Activated naive CD4-positive, alpha-beta T cell treated with anti-CD3 and anti-CD28 coated beads for 36 hours (primary cell): ENCODE results near the gene PKHD1. TPM values are rescaled to one million over a fixed set of nuclear protein-coding genes. Genes with fewer than 3 reads are reported as not detected.
"Not testable (repeated sequence)": the region's sequence is repeated elsewhere in the genome, so short reads cannot be mapped to it uniquely, and the experiment has no call there.

Source experiments
- CTCF ChIA-PET: fragments of 350-600 bp; sonication (Branson Sonifier 250); formaldehyde crosslinking; loops from one replicate; lab custom pipeline; 2021; ENCODE audit warnings: antibody characterized with exemption; lab: Charles Lee
- DNase-seq: peaks from one replicate; pipeline ENCODE4 v3.0.0-alpha.2; 2020
- H3K27ac Mint-ChIP-seq: one replicate; pipeline ENCODE4 v1.8.0; 2021; ENCODE audit warnings: mild to moderate bottlenecking, mixed read lengths
- H3K27me3 Mint-ChIP-seq: one replicate; pipeline ENCODE4 v1.8.0; 2021; ENCODE audit warnings: low read depth, mixed read lengths
- H3K36me3 Mint-ChIP-seq: one replicate; pipeline ENCODE4 v1.8.0; 2021; ENCODE audit warnings: low read depth, mixed read lengths
- H3K4me1 Mint-ChIP-seq: one replicate; pipeline ENCODE4 v1.8.0; 2021; ENCODE audit warnings: low read depth, mixed read lengths
- H3K4me3 Mint-ChIP-seq: one replicate; pipeline ENCODE4 v1.8.0; 2021; ENCODE audit warnings: mild to moderate bottlenecking, moderate library complexity, mixed read lengths
- H3K9me3 Mint-ChIP-seq: one replicate; pipeline ENCODE4 v1.8.0; 2021; ENCODE audit warnings: mixed read lengths
- intact Hi-C: fragments of 100-400 bp; cut with micrococcal nuclease; formaldehyde crosslinking; loops from one replicate; pipeline ENCODE4 v1.15.1; 2023
- total RNA-seq, 2 experiments: library from RNA; stranded (reverse); gene quantifications; one replicate each; pipeline ENCODE4 v1.2.3, GENCODE V29; 2021

Gene PKHD1
- total RNA-seq, 2 experiments from 2014 or later, result not detected

DNA sequence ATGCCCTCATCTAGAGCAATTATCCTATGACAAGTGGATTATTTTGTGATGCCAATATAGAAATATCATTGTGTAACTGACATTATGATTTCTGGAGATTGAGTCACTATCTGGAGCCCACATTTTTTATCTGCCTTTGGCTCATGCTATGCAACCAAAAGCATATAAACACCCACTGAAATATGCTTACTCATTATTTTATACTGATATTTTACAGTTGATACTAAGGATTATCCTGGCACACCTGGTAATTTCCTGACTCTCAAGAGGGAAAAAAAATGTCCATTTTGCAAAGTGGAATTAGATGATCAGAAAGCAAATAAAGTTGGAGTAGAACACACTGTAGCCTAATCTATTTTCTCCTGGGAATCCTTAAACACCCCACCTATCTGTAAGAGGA lies 154.5 kb downstream of the PKHD1 start:
- intact Hi-C loops, result no loop called here
- Mint-ChIP-seq H3K36me3 (no peaks in the 10 kb centered on the region), H3K4me3 (no peak overlapping the region), H3K27ac (no peak overlapping the region), H3K27me3 (no peaks in the 10 kb centered on the region), H3K9me3 (no peaks in the 10 kb centered on the region), H3K4me1 (no peaks in the 10 kb centered on the region)
- CTCF ChIA-PET, result no interaction called here
- DNase-seq, result no peak

DNA sequence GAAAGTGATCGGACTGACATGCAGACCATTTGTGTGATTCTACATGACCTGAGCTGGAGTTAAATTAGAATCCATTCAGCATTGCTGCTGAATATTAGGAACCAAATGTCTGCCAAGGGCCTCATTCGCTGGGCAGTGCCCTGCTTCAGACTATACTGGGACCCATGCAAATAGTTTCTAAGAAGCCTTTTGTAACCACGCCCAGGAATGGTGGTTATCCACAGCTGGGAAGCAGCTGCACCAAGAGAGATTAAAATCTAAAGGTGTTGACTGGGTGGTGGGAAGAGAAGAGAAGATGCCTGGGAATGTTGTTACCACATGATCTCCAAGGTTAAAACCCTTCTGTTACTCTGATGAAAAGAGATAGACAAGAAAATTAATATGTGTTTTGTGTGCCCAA lies 156.8 kb downstream of the PKHD1 start:
- Mint-ChIP-seq H3K36me3 (no peaks in the 10 kb centered on the region), H3K4me1 (no peaks in the 10 kb centered on the region), H3K27ac (no peak overlapping the region), H3K9me3 (no peaks in the 10 kb centered on the region), H3K27me3 (no peaks in the 10 kb centered on the region), H3K4me3 (no peak overlapping the region)
- intact Hi-C loops, result no loop called here
- CTCF ChIA-PET, result interaction anchor here (1.5 kb wide), 1 partner anchor 91 kb away, joined by 5 read pairs; no protein-coding TSS in a partner anchor
- no peak for DNase-seq

DNA sequence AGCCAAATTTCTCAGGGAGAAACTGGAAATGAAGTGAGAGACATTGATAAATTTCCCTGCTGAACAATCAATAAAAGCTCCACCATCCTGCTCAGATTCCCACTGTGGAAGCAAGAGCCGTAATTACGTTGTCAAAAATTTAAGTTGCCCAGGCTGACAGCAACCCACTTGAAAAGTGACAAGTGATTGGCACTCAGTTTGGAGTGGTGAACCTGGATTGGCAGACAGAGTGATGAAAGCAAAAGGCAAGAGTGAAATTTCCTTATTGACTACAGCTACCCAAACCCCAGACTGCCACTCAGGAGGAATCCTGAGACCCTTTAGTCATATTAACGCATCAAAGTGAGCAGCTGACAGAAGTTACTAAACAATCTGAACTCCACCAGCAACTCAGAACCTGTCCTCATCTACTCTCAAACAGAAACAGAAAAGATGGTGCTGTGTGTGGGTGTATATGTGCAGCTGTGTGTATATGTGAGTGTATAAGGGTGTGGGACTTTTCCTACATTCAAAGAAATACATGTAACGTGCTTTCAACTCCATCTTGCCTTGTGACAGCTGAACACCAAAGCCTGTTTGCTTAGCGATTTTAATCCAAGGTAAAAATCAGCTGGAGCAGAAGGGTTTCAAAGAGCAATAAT lies 157.4 kb downstream of the PKHD1 start:
- H3K36me3 Mint-ChIP-seq, result no peaks in the 10 kb centered on the region
- intact Hi-C loops, result no loop called here
- CTCF ChIA-PET, result interaction anchor here (1.5 kb wide), 1 partner anchor 92 kb away, joined by 5 read pairs; no protein-coding TSS in a partner anchor
- H3K4me3 Mint-ChIP-seq, result no peak overlapping the region
- no peaks in the 10 kb centered on the region for H3K27me3 Mint-ChIP-seq
- H3K4me1 Mint-ChIP-seq, result no peaks in the 10 kb centered on the region
- no peak for DNase-seq
- no peaks in the 10 kb centered on the region for H3K9me3 Mint-ChIP-seq
- H3K27ac Mint-ChIP-seq, result no peak overlapping the region

DNA sequence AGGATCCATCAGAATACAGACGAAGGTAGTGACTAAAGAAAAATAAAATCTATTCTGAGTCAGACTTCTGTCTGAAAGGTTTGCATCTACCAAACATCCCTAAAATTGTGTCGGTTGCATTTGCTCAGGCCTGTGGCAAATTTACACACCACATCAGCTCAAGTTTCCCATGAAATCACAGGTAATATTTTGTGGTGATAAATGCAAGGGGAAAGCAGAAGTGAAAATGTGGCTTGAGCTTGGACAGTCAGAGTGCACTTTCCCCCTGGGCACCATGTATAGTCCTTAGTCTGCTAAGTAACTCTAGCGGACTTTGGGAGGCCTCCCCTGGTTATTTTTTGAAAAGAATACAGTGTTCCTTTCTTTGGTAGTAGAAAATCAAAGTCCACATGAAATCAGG lies 159.1 kb downstream of the PKHD1 start:
- H3K36me3 Mint-ChIP-seq, result no peaks in the 10 kb centered on the region
- intact Hi-C loops, result no loop called here
- no peaks in the 10 kb centered on the region for H3K4me1 Mint-ChIP-seq
- no peak overlapping the region for H3K27ac Mint-ChIP-seq
- H3K9me3 Mint-ChIP-seq, result no peaks in the 10 kb centered on the region
- no peak overlapping the region for H3K4me3 Mint-ChIP-seq
- CTCF ChIA-PET, result no interaction called here
- DNase-seq, result no peak
- H3K27me3 Mint-ChIP-seq, result no peaks in the 10 kb centered on the region

DNA sequence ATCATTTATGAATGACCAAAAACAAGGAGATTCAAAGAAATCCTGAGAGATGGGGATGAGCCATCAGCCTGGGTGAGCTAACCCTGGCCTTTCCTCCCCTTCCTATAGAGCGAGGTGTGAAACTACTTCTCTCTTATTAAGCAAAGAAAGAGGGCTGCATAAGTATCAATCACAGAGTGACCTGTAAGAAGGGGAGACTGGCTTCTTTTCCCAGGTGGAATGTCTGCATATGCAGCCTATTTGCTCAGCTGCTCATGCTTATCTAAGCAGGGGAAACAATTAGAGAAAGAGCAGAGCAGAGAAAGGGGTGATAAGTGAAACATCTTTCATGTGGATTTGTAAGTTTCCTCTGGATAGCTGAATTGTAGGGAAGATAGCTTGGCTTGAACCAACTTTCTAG lies 160.0 kb downstream of the PKHD1 start:
- H3K36me3 Mint-ChIP-seq, result no peaks in the 10 kb centered on the region
- no peak overlapping the region for H3K4me3 Mint-ChIP-seq
- H3K9me3 Mint-ChIP-seq, result no peaks in the 10 kb centered on the region
- intact Hi-C loops, result no loop called here
- no peaks in the 10 kb centered on the region for H3K4me1 Mint-ChIP-seq
- H3K27me3 Mint-ChIP-seq, result no peaks in the 10 kb centered on the region
- no peak for DNase-seq
- H3K27ac Mint-ChIP-seq, result no peak overlapping the region
- CTCF ChIA-PET, result no interaction called here

DNA sequence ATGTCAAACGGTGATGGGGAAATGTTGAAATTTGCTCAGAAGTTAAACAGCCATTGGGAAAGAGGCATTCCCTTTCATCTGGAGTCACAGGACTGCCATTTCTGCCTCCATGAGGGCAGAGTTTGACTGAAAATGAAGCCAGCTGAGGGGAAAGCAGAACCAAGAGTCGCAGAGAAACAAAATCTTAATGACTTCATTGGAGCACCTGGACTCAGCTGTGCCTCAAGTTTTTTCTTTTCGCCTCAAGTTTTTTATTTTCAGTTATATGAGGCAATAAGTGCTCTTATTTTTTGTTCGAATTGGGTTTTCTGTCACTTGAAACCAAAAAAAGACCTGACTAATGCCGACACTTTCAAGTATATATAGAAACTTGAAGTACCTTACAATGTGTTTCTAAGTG lies 161.3 kb downstream of the PKHD1 start:
- DNase-seq, result no peak
- no peaks in the 10 kb centered on the region for H3K36me3 Mint-ChIP-seq
- peaks cover 3% of the 10 kb centered on the region for H3K9me3 Mint-ChIP-seq
- CTCF ChIA-PET, result interaction anchor here (0.7 kb wide), 1 partner anchor 1075 kb away, joined by 3 read pairs; no protein-coding TSS in a partner anchor
- H3K27me3 Mint-ChIP-seq, result peaks cover 5% of the 10 kb centered on the region
- H3K4me3 Mint-ChIP-seq, result no peak overlapping the region
- intact Hi-C loops, result no loop called here
- H3K4me1 Mint-ChIP-seq, result no peaks in the 10 kb centered on the region
- H3K27ac Mint-ChIP-seq, result no peak overlapping the region

DNA sequence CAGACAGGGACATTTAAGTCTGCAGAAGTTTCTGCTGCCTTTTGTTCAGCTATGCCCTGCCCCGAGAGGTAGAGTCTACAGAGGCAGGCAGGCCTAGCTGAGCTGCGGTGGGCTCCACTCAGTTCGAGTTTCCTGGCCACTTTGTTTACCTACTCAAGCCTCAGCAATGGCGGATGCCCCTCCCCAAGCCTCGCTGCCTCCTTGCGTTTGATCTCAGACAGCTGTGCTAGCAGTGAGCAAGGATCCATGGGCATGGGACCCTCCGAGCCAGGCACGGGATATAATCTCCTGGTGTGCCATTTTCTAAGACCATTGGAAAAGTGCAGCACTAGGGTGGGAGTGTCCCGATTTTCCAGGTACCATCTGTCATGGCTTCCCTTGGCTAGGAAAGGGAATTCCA lies 164.9 kb downstream of the PKHD1 start:
- DNase-seq, H3K27me3 Mint-ChIP-seq, H3K27ac Mint-ChIP-seq, H3K4me3 Mint-ChIP-seq, H3K36me3 Mint-ChIP-seq, CTCF ChIA-PET, H3K4me1 Mint-ChIP-seq, intact Hi-C loops: not testable (repeated sequence)
- peaks cover 18% of the 10 kb centered on the region for H3K9me3 Mint-ChIP-seq

DNA sequence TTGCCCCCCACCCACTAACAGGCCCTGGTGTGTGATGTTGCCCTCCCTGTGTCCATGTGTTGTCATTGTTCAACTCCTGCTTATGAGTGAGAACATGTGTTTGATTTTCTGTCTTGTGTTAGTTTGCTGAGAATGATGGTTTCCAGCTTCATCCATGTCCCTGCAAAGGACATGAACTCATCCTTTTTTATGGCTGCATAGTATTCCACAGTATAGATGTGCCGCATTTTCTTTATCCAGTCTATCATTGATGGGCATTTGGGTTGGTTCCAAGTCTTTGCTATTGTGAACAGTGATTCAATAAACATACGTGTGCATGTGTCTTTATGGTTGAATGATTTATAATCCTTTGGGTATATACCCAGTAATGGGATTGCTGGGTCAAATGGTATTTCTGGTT lies 169.1 kb downstream of the PKHD1 start:
- H3K27ac Mint-ChIP-seq, H3K36me3 Mint-ChIP-seq, DNase-seq, intact Hi-C loops, H3K27me3 Mint-ChIP-seq, H3K4me3 Mint-ChIP-seq, H3K4me1 Mint-ChIP-seq, CTCF ChIA-PET: not testable (repeated sequence)
- peaks cover 18% of the 10 kb centered on the region for H3K9me3 Mint-ChIP-seq

DNA sequence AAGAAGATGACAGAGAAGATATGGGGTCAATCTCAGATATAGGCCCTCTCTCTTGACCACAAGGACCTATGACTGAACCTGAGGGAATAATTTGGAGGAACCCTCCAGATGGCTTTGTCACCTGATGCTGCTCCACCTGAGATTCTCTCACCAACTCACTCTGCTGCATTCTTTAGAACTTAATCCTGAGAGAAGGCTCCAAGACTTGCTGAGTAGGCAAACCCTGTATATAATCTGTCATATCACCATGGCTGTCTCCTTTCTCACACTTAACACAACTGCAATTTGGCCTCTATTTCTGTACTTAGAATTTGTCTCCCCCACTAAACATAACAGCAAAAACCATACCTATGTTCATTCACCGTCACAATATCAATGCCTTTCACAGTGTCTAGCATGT lies 172.3 kb downstream of the PKHD1 start:
- H3K27ac Mint-ChIP-seq, result no peak overlapping the region
- no peaks in the 10 kb centered on the region for H3K36me3 Mint-ChIP-seq
- H3K9me3 Mint-ChIP-seq, result peaks cover 15% of the 10 kb centered on the region
- H3K4me1 Mint-ChIP-seq, result no peaks in the 10 kb centered on the region
- no peak for DNase-seq
- CTCF ChIA-PET, result no interaction called here
- H3K4me3 Mint-ChIP-seq, result no peak overlapping the region
- intact Hi-C loops, result no loop called here
- peaks cover 6% of the 10 kb centered on the region for H3K27me3 Mint-ChIP-seq

DNA sequence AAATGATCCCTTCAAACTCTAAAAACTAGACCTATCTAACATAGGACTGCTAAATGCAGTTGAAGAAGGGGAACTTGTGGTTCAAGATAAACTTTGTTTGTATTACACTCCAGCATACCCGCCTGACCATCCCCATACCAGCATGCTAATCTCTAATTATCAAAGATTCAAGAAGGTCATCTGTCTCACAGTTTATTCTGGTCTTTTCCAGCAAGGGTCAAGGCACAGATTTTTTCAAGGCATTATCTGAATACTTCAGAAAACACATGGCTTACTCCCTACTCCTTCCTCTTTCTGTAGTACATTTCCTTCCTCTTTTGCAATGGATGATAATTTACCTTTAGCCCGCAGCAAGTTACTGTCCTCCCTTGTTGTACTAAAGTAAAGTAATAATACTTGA lies 174.1 kb downstream of the PKHD1 start:
- Mint-ChIP-seq H3K27me3 (peaks cover 8% of the 10 kb centered on the region), H3K9me3 (peaks cover under 1% of the 10 kb centered on the region), H3K36me3 (no peaks in the 10 kb centered on the region), H3K27ac (no peak overlapping the region), H3K4me3 (no peak overlapping the region), H3K4me1 (no peaks in the 10 kb centered on the region)
- DNase-seq, result no peak
- CTCF ChIA-PET, result no interaction called here
- intact Hi-C loops, result no loop called here

DNA sequence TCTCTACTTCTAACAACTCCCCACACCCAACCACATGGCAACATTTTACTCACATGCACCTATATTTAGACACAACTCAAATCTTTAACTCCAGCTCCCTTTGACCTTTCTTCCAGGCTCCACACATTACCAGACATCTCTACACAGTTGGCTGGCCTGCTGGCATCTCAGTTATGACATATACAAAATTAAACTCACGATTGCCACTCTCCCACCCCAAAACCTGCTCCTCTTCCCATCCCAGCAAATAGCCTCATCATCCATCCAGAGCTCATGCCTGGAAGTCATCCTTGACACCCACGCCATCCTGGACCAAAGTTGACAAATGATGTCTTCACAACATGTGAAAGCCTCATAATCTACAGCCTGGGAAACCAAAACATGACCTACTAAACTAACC lies 176.6 kb downstream of the PKHD1 start:
- DNase-seq, result no peak
- Mint-ChIP-seq H3K27me3 (peaks cover 6% of the 10 kb centered on the region), H3K4me3 (no peak overlapping the region), H3K4me1 (no peaks in the 10 kb centered on the region), H3K9me3 (no peaks in the 10 kb centered on the region), H3K36me3 (no peaks in the 10 kb centered on the region), H3K27ac (no peak overlapping the region)
- CTCF ChIA-PET, result no interaction called here
- intact Hi-C loops, result no loop called here

DNA sequence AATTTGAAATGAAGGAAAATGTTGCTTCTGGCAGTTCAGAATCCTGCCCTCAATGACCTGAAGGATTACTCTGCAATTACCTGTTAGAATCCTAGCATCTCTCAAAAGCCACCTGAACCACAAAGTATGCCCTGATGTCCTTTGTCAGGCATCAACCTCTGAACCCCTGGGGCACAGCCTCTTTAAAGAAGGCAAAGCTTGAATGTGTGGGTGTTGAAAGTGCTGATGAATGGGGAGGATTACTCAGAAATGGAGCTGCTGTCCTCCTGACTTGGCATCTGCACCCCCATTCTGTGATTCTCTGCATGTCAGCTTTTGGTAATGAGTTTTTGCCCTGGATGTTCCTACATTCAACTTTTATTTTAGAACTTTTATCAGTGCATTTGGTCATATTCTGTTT lies 179.2 kb downstream of the PKHD1 start:
- intact Hi-C loops, result no loop called here
- DNase-seq, result no peak
- CTCF ChIA-PET, result interaction anchor here (0.7 kb wide), 1 partner anchor 29 kb away, joined by 3 read pairs; no protein-coding TSS in a partner anchor
- no peak overlapping the region for H3K27ac Mint-ChIP-seq
- no peaks in the 10 kb centered on the region for H3K4me1 Mint-ChIP-seq
- H3K9me3 Mint-ChIP-seq, result no peaks in the 10 kb centered on the region
- H3K4me3 Mint-ChIP-seq, result no peak overlapping the region
- H3K27me3 Mint-ChIP-seq, result peaks cover 6% of the 10 kb centered on the region
- no peaks in the 10 kb centered on the region for H3K36me3 Mint-ChIP-seq
